K562 (cell line): ENCODE data around the gene HCRTR1. TPM values are rescaled to one million over a fixed set of nuclear protein-coding genes. Genes with fewer than 3 reads are reported as not detected.

ENCODE experiments used
- ATAC-seq: fragments of 200-7000 bp; cut with Tn5 transposase; 3 replicates; pipeline ENCODE4 v1.9.1; 2020; ENCODE audit warnings: moderate library complexity
- BruUV-seq: library from RNA; stranded (reverse); fragments of 400-500 nt; replicated peaks from 2 replicates; lab custom pipeline; 2021; lab: Mats Ljungman, UMichigan
- CTCF ChIA-PET: fragments of 300-600 bp; formaldehyde crosslinking; extraction: SDS; loops from one replicate; lab custom pipeline; 2021; ENCODE audit warnings: low intra/inter-chr PET ratio; lab: Yijun Ruan, JAX
- POLR2A ChIA-PET: fragments of 300-600, 350-650 bp; sonication (Branson Sonifier 250); formaldehyde crosslinking; extraction: SDS; loops from one replicate; lab custom pipeline; 2021; ENCODE audit warnings: antibody characterized with exemption, inconsistent platforms; lab: Yijun Ruan, JAX
- DNase-seq, 4 experiments: peaks; one replicate each; pipeline versions ENCODE4 v3.0.0 to v3.0.0-alpha.2; 2011 to 2018; ENCODE audit warnings: low spot score in 3 of 4, mixed read lengths in 3 of 4; ENCODE audit errors: extremely low read depth in 1 of 4
- FAIRE-seq: peaks from 2 replicates; lab custom pipeline; 2011; peaks lifted over from hg19 to GRCh38; lab: Jason Lieb, UNC
- H2AFZ ChIP-seq: 2 replicates; pipeline ENCODE4 v1.6.0; 2011; ENCODE audit warnings: low read depth, low read length, control low read depth, inconsistent platforms
- H3K27ac ChIP-seq: fragments of 200-600 bp; 3 replicates; pipeline ENCODE4 v1.8.0; 2011; ENCODE audit warnings: low read depth, mild to moderate bottlenecking, control low read depth, inconsistent platforms, low read length, moderate library complexity, mixed read lengths; ENCODE audit errors: extremely low read depth
- H3K27me3 ChIP-seq, 2 experiments: fragments of 300-600 bp in 1 of 2; 2 replicates in 1 of 2; 3 replicates in 1 of 2; pipeline versions ENCODE4 v1.6.0 to v1.8.0; 2011; ENCODE audit warnings: inconsistent platforms in 2 of 2, low read length in 2 of 2, mild to moderate bottlenecking in 1 of 2, mixed read lengths in 1 of 2, moderate library complexity in 1 of 2; ENCODE audit not compliant: control insufficient read depth in 2 of 2, insufficient read depth in 2 of 2
- H3K36me3 ChIP-seq: fragments of 300-600 bp; 3 replicates; pipeline ENCODE4 v1.8.0; 2011; ENCODE audit warnings: mild to moderate bottlenecking, low read length, inconsistent platforms; ENCODE audit not compliant: control insufficient read depth, insufficient read depth
- H3K4me1 ChIP-seq, 2 experiments: fragments of 200-600 bp in 1 of 2; replicated peaks in 1 of 2; 2 replicates in 1 of 2; 3 replicates in 1 of 2; pipeline versions ENCODE4 v1.5.1 to v1.8.0; 2011; ENCODE audit warnings: inconsistent platforms in 2 of 2, low read length in 2 of 2, mild to moderate bottlenecking in 1 of 2, mixed read lengths in 1 of 2, moderate library complexity in 1 of 2; ENCODE audit not compliant: control insufficient read depth in 2 of 2, insufficient read depth in 2 of 2
- H3K4me2 ChIP-seq: 2 replicates; pipeline ENCODE4 v1.6.1; 2011; ENCODE audit warnings: low read length, control low read depth, inconsistent platforms, mixed read lengths; ENCODE audit not compliant: insufficient read depth
- H3K4me3 ChIP-seq: fragments of 200-600 bp; sonication (generic), shearing (Covaris generic); 2 replicates; pipeline ENCODE4 v1.5.1; 2016; ENCODE audit warnings: control low read depth, inconsistent platforms
- H3K79me2 ChIP-seq: fragments of 200-600 bp; 3 replicates; pipeline ENCODE4 v1.8.0; 2011; ENCODE audit warnings: low read length, inconsistent platforms; ENCODE audit not compliant: control insufficient read depth, insufficient read depth
- H3K9ac ChIP-seq, 2 experiments: 2 replicates each; pipeline versions ENCODE4 v1.6.0 to v1.6.1; 2011; ENCODE audit warnings: low read depth in 2 of 2, low read length in 2 of 2, control low read depth in 1 of 2, inconsistent platforms in 1 of 2, mild to moderate bottlenecking in 1 of 2, mixed read lengths in 1 of 2; ENCODE audit not compliant: insufficient read depth in 1 of 2
- H3K9me1 ChIP-seq: one replicate; pipeline ENCODE4 v1.6.0; 2011; ENCODE audit warnings: inconsistent platforms, mild to moderate bottlenecking, low read length, moderate library complexity; ENCODE audit not compliant: control insufficient read depth, insufficient read depth
- H3K9me3 ChIP-seq: replicated peaks from 2 replicates; pipeline ENCODE4 v1.5.1; 2011; ENCODE audit warnings: low read depth, low read length, inconsistent platforms; ENCODE audit not compliant: control insufficient read depth, insufficient read depth
- H4K20me1 ChIP-seq: replicated peaks from 2 replicates; pipeline ENCODE4 v1.6.1; 2011; ENCODE audit warnings: low read length, inconsistent platforms, mixed read lengths; ENCODE audit not compliant: control insufficient read depth, insufficient read depth
- CBFA2T3 ChIP-seq: fragments of 450-650 bp; IDR thresholded peaks from 2 replicates; pipeline ENCODE4 v1.6.1; 2017
- CC2D1A ChIP-seq: fragments of 450-650 bp; IDR thresholded peaks from 2 replicates; pipeline ENCODE4 v1.6.1; 2017; ENCODE audit warnings: mild to moderate bottlenecking
- CTBP1 ChIP-seq: fragments of 450-650 bp; IDR thresholded peaks from 2 replicates; pipeline ENCODE4 v1.6.1; 2016; ENCODE audit warnings: borderline replicate concordance
- ETV6 ChIP-seq, 3 experiments: fragments of 150-350 bp in 1 of 3; sonication (generic) in 1 of 3; formaldehyde crosslinking in 1 of 3; IDR thresholded peaks; 2 replicates each; pipeline versions ENCODE4 v1.6.1 to v1.8.0; 2014 to 2022; ENCODE audit warnings: borderline replicate concordance in 2 of 3, low read depth in 2 of 3, antibody characterized with exemption in 1 of 3, low read length in 1 of 3, mild to moderate bottlenecking in 1 of 3, missing genetic modification reagents in 1 of 3
- MAX ChIP-seq: sonication (generic); formaldehyde crosslinking; IDR thresholded peaks from 2 replicates; pipeline ENCODE4 v1.9.0; 2022; ENCODE audit warnings: mild to moderate bottlenecking, missing genetic modification reagents
- SP1 ChIP-seq: sonication (generic); formaldehyde crosslinking; IDR thresholded peaks from 2 replicates; pipeline ENCODE4 v1.8.1; 2022; ENCODE audit warnings: mild to moderate bottlenecking, missing genetic modification reagents
- TRIM24 ChIP-seq, 2 experiments: fragments of 450-650 bp; IDR thresholded peaks; 2 replicates each; pipeline ENCODE4 v1.6.1; 2016
- TRIM25 ChIP-seq: fragments of 450-650 bp; IDR thresholded peaks from 2 replicates; pipeline ENCODE4 v1.7.0; 2016; ENCODE audit warnings: borderline replicate concordance
- ZBED1 ChIP-seq: IDR thresholded peaks from 2 replicates; pipeline ENCODE4 v1.6.1; 2014
- ZNF212 ChIP-seq: fragments of 450-650 bp; formaldehyde crosslinking; IDR thresholded peaks from 2 replicates; pipeline ENCODE4 v1.4.0; 2020; ENCODE audit warnings: mild to moderate bottlenecking
- ZNF239 ChIP-seq: fragments of 250-450 bp; sonication (Bioruptor Pico); IDR thresholded peaks from 2 replicates; pipeline ENCODE4 v1.4.0; 2020; ENCODE audit warnings: mild to moderate bottlenecking
- ZNF561 ChIP-seq: fragments of 450-650 bp; formaldehyde crosslinking; conservative IDR thresholded peaks from 2 replicates; pipeline ENCODE4 v1.4.0; 2020; ENCODE audit warnings: mild to moderate bottlenecking, moderate library complexity
- WGBS: fragments of 100-300 bp; shearing (Covaris generic); methylation state at CpG from one replicate; pipeline ENCODE4 v1.1.6; 2016; ENCODE audit warnings: low coverage, mixed read lengths; ENCODE audit not compliant: insufficient coverage; ENCODE audit errors: missing lambda C conversion rate; 5-methylcytosine and 5-hydroxymethylcytosine counted together
- in situ Hi-C: fragments of 300-500 bp; cut with MboI; formaldehyde crosslinking; loops from 4 replicates; pipeline ENCODE4 v1.15.0; 2018; ENCODE audit warnings: inconsistent platforms, mixed read lengths
- intact Hi-C: fragments of 100-400 bp; cut with micrococcal nuclease; formaldehyde crosslinking; loops from 2 replicates; pipeline ENCODE4 v1.14.2; 2022
- polyA plus RNA-seq, 8 experiments: library from polyadenylated mRNA; depleted of rRNA in 4 of 8; stranded (reverse) in 5 of 8; unstranded in 3 of 8; fragments of >200 nt; fragmentation: Nextera tagmentation in 2 of 8; fragmentation: Illumina TruSeq in 1 of 8; extraction: Ambion mirVana in 2 of 8; extraction: Trizol in 1 of 8; gene quantifications; 2 replicates each; pipeline versions ENCODE4 v1.2.1 to v1.2.3, GENCODE V29; 2011 to 2014; ENCODE audit warnings: inconsistent platforms in 1 of 8, missing spikeins in 1 of 8
- total RNA-seq, 7 experiments: library from RNA; depleted of rRNA in 6 of 7; stranded (reverse); fragments of >200 nt in 6 of 7; fragmentation: Illumina TruSeq in 2 of 7; extraction: Trizol in 2 of 7; gene quantifications; 2 replicates each; pipeline versions ENCODE4 v1.2.1 to v1.2.3, GENCODE V29; 2011 to 2021; ENCODE audit warnings: low replicate concordance in 1 of 7
- TF ChIP-seq, protein P1 (sequence below): fragments of 450-650 bp; IDR thresholded peaks from 2 replicates; pipeline ENCODE4 v1.6.1; 2017; ENCODE audit warnings: antibody characterized with exemption

Gene HCRTR1
- total and polyA plus RNA-seq, 9 of the 15 experiments (the other 6 are each of a cell fraction or from before 2014, with no cell fraction given) = not detected

GRCh38 chr1:31669786-31670592, 52.5 kb downstream of the HCRTR1 start (continued):
- no peak for TF ChIP-seq CBFA2T3
- no peak for TF ChIP-seq ZNF212 (CRISPR knock-in tag)
- TF ChIP-seq ZBED1 = no peak
- no peak for TF ChIP-seq TRIM24 (IDR thresholded peaks at IDR 0.05)
- TF ChIP-seq CTBP1 = 0 out of 2 replicates have a peak, but pooled peaks have one; percentile 24

GRCh38 chr1:31670593-31670964, 53.1 kb downstream of the HCRTR1 start:
- ATAC-seq (no peak), DNase-seq (no peak), FAIRE-seq (no peak)
- Histone ChIP-seq H3K9ac (no peak overlapping the region), H3K27me3 (peaks cover 58 to 100% of the 10 kb centered on the region in 2 experiments), H3K4me1 (peaks cover 0 to 19% of the 10 kb centered on the region in 2 experiments; a peak in 3 of 5 replicates), H2AFZ (no peak overlapping the region), H3K4me3 (no peak overlapping the region), H3K36me3 (no peaks in the 10 kb centered on the region), H3K9me3 (no peaks in the 10 kb centered on the region), H3K4me2 (no peak overlapping the region), H4K20me1 (peaks cover 13% of the 10 kb centered on the region), H3K79me2 (no peaks in the 10 kb centered on the region), H3K9me1 (no peaks in the 10 kb centered on the region), H3K27ac (no peak overlapping the region)
- ChIA-PET CTCF (no interaction called here), POLR2A (interaction anchor here (1.1 kb wide), 1 partner anchor 12 kb away, joined by 5 read pairs; no protein-coding TSS in a partner anchor)
- no TSS peak for BruUV-seq
- intact Hi-C loops (no loop called here), in situ Hi-C loops (no loop called here)
- 3% methylated on average over 6 of the region's 6 CpGs for WGBS
- TF ChIP-seq, protein P1, sequence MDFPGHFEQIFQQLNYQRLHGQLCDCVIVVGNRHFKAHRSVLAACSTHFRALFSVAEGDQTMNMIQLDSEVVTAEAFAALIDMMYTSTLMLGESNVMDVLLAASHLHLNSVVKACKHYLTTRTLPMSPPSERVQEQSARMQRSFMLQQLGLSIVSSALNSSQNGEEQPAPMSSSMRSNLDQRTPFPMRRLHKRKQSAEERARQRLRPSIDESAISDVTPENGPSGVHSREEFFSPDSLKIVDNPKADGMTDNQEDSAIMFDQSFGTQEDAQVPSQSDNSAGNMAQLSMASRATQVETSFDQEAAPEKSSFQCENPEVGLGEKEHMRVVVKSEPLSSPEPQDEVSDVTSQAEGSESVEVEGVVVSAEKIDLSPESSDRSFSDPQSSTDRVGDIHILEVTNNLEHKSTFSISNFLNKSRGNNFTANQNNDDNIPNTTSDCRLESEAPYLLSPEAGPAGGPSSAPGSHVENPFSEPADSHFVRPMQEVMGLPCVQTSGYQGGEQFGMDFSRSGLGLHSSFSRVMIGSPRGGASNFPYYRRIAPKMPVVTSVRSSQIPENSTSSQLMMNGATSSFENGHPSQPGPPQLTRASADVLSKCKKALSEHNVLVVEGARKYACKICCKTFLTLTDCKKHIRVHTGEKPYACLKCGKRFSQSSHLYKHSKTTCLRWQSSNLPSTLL = no peak
- TF ChIP-seq ETV6 (IDR thresholded peaks at IDR 0.05; ENCODE audit: borderline replicate concordance in 1 of 2, low read depth in 2 of 2, low read length in 1 of 2) (no peak), ETV6 (CRISPR knock-in tag; IDR thresholded peaks at IDR 0.05; ENCODE audit: borderline replicate concordance) (no peak), ZNF239 (CRISPR knock-in tag) (no peak), CC2D1A (no peak), ZNF561 (no peak), TRIM25 (no peak), MAX (CRISPR knock-in tag) (0 out of 2 replicates have a peak, but pooled peaks have one; percentile 25), SP1 (CRISPR knock-in tag) (no peak)
